ENCODE measurements around the gene DDX1. TPM values are rescaled to one million over a fixed set of nuclear protein-coding genes. Genes with fewer than 3 reads are reported as not detected.

The DDX1 gene
- total RNA-seq, 1 donor from 2014 or later = 81.3 TPM

- DNase-seq (ENCODE audit: low read depth) (no peak), FAIRE-seq (no peak)
- Histone ChIP-seq H3K36me3 (ENCODE audit: control insufficient read depth, insufficient read depth, low read length) (peaks cover 10% of the 10 kb centered on the region), H3K4me3 (ENCODE audit: low read depth, low read length) (no peak overlapping the region), H3K27me3 (ENCODE audit: control insufficient read depth, insufficient read depth, low read length) (no peaks in the 10 kb centered on the region)
- TF ChIP-seq CTCF (IDR thresholded peaks at IDR 0.05; ENCODE audit: insufficient read depth, low read length, severe bottlenecking) = no peak
Measured at GRCh38 chr2:15628899-15629855, 37.5 kb downstream of the DDX1 start.

GRCh38 chr2:15630121-15630977 is 38.7 kb downstream of the DDX1 start:
- no peak for FAIRE-seq
- DNase-seq (ENCODE audit: low read depth) = no peak

GRCh38 chr2:15630978-15631719 is 39.5 kb downstream of the DDX1 start:
- DNase-seq (ENCODE audit: low read depth) (no peak), FAIRE-seq (no peak)
- TF ChIP-seq CTCF (IDR thresholded peaks at IDR 0.05; ENCODE audit: insufficient read depth, low read length, severe bottlenecking) = no peak
- no peak overlapping the region for H3K4me3 ChIP-seq (ENCODE audit: low read depth, low read length)
- H3K36me3 ChIP-seq (ENCODE audit: control insufficient read depth, insufficient read depth, low read length) = peaks cover 10% of the 10 kb centered on the region
- H3K27me3 ChIP-seq (ENCODE audit: control insufficient read depth, insufficient read depth, low read length) = no peaks in the 10 kb centered on the region

More at GRCh38 chr2:15630121-15630977, 38.7 kb downstream of the DDX1 start:
- H3K36me3 ChIP-seq (ENCODE audit: control insufficient read depth, insufficient read depth, low read length) = peaks cover 10% of the 10 kb centered on the region
- no peak overlapping the region for H3K4me3 ChIP-seq (ENCODE audit: low read depth, low read length)
- no peaks in the 10 kb centered on the region for H3K27me3 ChIP-seq (ENCODE audit: control insufficient read depth, insufficient read depth, low read length)
- no peak for TF ChIP-seq CTCF (IDR thresholded peaks at IDR 0.05; ENCODE audit: insufficient read depth, low read length, severe bottlenecking)

GRCh38 chr2:15631883-15632282 is 40.2 kb downstream of the DDX1 start:
- TF ChIP-seq CTCF (IDR thresholded peaks at IDR 0.05; ENCODE audit: insufficient read depth, low read length, severe bottlenecking) = no peak
- Histone ChIP-seq H3K36me3 (ENCODE audit: control insufficient read depth, insufficient read depth, low read length) (peaks cover 10% of the 10 kb centered on the region), H3K4me3 (ENCODE audit: low read depth, low read length) (no peak overlapping the region), H3K27me3 (ENCODE audit: control insufficient read depth, insufficient read depth, low read length) (no peaks in the 10 kb centered on the region)
- DNase-seq (ENCODE audit: low read depth) (no peak), FAIRE-seq (no peak)
